HG02973 (cell line): ENCODE measurements around the gene LGALSL.

Source experiments
- ATAC-seq: cut with Tn5 transposase; IDR thresholded peaks from one replicate; pipeline ENCODE4 v1.9.1; 2021; ENCODE audit warnings: moderate library complexity; ENCODE audit not compliant: unreplicated experiment

The LGALSL gene

GRCh38 chr2:64470071-64470470 is 16.1 kb downstream of the LGALSL start:
- no peak for ATAC-seq

- ATAC-seq = no peak
Measured at GRCh38 chr2:64470766-64471295, 16.9 kb downstream of the LGALSL start.

GRCh38 chr2:64471600-64471999 is 17.6 kb downstream of the LGALSL start:
- ATAC-seq = no peak

- ATAC-seq = no peak
Measured at GRCh38 chr2:64472881-64473280, 18.9 kb downstream of the LGALSL start.

GRCh38 chr2:64474121-64474571 is 20.2 kb downstream of the LGALSL start:
- no peak for ATAC-seq

GRCh38 chr2:64474636-64475035 is 20.7 kb downstream of the LGALSL start:
- no peak for ATAC-seq

- no peak for ATAC-seq
Measured at GRCh38 chr2:64477037-64477436, 23.1 kb downstream of the LGALSL start.

GRCh38 chr2:64477979-64478378 is 24.0 kb downstream of the LGALSL start:
- no peak for ATAC-seq

GRCh38 chr2:64478502-64479230 is 24.7 kb downstream of the LGALSL start:
- no peak for ATAC-seq

- ATAC-seq = no peak
Measured at GRCh38 chr2:64479259-64480117, 25.5 kb downstream of the LGALSL start.

- ATAC-seq = no peak
Measured at GRCh38 chr2:64481665-64482064, 27.7 kb downstream of the LGALSL start.

- ATAC-seq = no peak
Measured at GRCh38 chr2:64482243-64482642, 28.3 kb downstream of the LGALSL start.

GRCh38 chr2:64482765-64483504 is 29.0 kb downstream of the LGALSL start:
- ATAC-seq = no peak

GRCh38 chr2:64485331-64485730 is 31.4 kb downstream of the LGALSL start:
- no peak for ATAC-seq

- no peak for ATAC-seq
Measured at GRCh38 chr2:64485961-64486360, 32.0 kb downstream of the LGALSL start.

- no peak for ATAC-seq
Measured at GRCh38 chr2:64487256-64488049, 33.5 kb downstream of the LGALSL start.

- ATAC-seq = no peak
Measured at GRCh38 chr2:64488050-64488974, 34.4 kb downstream of the LGALSL start.

- ATAC-seq = no peak
Measured at GRCh38 chr2:64489081-64489751, 35.3 kb downstream of the LGALSL start.

- no peak for ATAC-seq
Measured at GRCh38 chr2:64491426-64491825, 37.5 kb downstream of the LGALSL start.
